HEK293 (cell line): Measurements from ENCODE around the gene GRIPAP1.

Experiments
- GLIS1 ChIP-seq: fragments of 450-650 bp; formaldehyde crosslinking; IDR thresholded peaks from 2 replicates; pipeline ENCODE4 v1.5.1; 2016; ENCODE audit warnings: missing biosample characterization, missing genetic modification characterization
- GLIS2 ChIP-seq: fragments of 450-650 bp; formaldehyde crosslinking; IDR thresholded peaks from 2 replicates; pipeline ENCODE4 v1.5.1; 2016; ENCODE audit warnings: missing biosample characterization, missing genetic modification characterization
- KLF10 ChIP-seq: fragments of 450-650 bp; IDR thresholded peaks from 2 replicates; pipeline ENCODE4 v1.5.1; 2018; ENCODE audit warnings: missing biosample characterization, mild to moderate bottlenecking, missing genetic modification characterization
- KLF7 ChIP-seq: fragments of 450-650 bp; formaldehyde crosslinking; IDR thresholded peaks from 2 replicates; pipeline ENCODE4 v1.5.1; 2016; ENCODE audit warnings: missing biosample characterization, missing genetic modification characterization, borderline replicate concordance
- PRDM1 ChIP-seq: fragments of 450-650 bp; formaldehyde crosslinking; IDR thresholded peaks from 2 replicates; pipeline ENCODE4; 2016; ENCODE audit warnings: missing biosample characterization, missing genetic modification characterization
- YY2 ChIP-seq: fragments of 450-650 bp; formaldehyde crosslinking; IDR thresholded peaks from 2 replicates; pipeline ENCODE4 v1.5.1; 2016; ENCODE audit warnings: missing biosample characterization, missing genetic modification characterization
- ZNF335 ChIP-seq: fragments of 450-650 bp; formaldehyde crosslinking; conservative IDR thresholded peaks from 2 replicates; pipeline ENCODE4 v1.5.1; 2016; ENCODE audit warnings: missing biosample characterization, missing genetic modification characterization
- ZNF416 ChIP-seq: fragments of 450-650 bp; formaldehyde crosslinking; IDR thresholded peaks from 2 replicates; pipeline ENCODE4 v1.5.1; 2016; ENCODE audit warnings: missing biosample characterization, missing genetic modification characterization
- ZNF629 ChIP-seq: fragments of 450-650 bp; formaldehyde crosslinking; IDR thresholded peaks from 2 replicates; pipeline ENCODE4 v1.5.1; 2017; ENCODE audit warnings: missing biosample characterization, missing genetic modification characterization
- TF ChIP-seq, protein P1 (sequence below): fragments of 450-650 bp; formaldehyde crosslinking; conservative IDR thresholded peaks from 2 replicates; pipeline ENCODE4 v1.5.1; 2016; ENCODE audit warnings: low read depth, missing biosample characterization, missing genetic modification characterization
- TF ChIP-seq, protein P2 (sequence below): fragments of 450-650 bp; formaldehyde crosslinking; IDR thresholded peaks from 2 replicates; pipeline ENCODE4 v1.5.1; 2016; ENCODE audit warnings: missing biosample characterization, missing genetic modification characterization
- TF ChIP-seq, protein P3 (sequence below): fragments of 450-650 bp; formaldehyde crosslinking; optimal IDR thresholded peaks from 2 replicates; pipeline ENCODE3; 2016; ENCODE audit warnings: missing biosample characterization, mild to moderate bottlenecking, missing genetic modification characterization
- TF ChIP-seq, protein P4 (sequence below): fragments of 450-650 bp; formaldehyde crosslinking; IDR thresholded peaks from 2 replicates; pipeline ENCODE4 v1.5.1; 2016; ENCODE audit warnings: missing biosample characterization, missing genetic modification characterization
- TF ChIP-seq, protein P5 (sequence below): fragments of 450-650 bp; formaldehyde crosslinking; IDR thresholded peaks from 2 replicates; pipeline ENCODE4 v1.5.1; 2016; ENCODE audit warnings: missing biosample characterization, missing genetic modification characterization
- TF ChIP-seq, protein P6 (sequence below): fragments of 450-650 bp; IDR thresholded peaks from 2 replicates; pipeline ENCODE4 v1.5.1; 2018; ENCODE audit warnings: missing biosample characterization, mild to moderate bottlenecking, missing genetic modification characterization

GRIPAP1 gene

DNA sequence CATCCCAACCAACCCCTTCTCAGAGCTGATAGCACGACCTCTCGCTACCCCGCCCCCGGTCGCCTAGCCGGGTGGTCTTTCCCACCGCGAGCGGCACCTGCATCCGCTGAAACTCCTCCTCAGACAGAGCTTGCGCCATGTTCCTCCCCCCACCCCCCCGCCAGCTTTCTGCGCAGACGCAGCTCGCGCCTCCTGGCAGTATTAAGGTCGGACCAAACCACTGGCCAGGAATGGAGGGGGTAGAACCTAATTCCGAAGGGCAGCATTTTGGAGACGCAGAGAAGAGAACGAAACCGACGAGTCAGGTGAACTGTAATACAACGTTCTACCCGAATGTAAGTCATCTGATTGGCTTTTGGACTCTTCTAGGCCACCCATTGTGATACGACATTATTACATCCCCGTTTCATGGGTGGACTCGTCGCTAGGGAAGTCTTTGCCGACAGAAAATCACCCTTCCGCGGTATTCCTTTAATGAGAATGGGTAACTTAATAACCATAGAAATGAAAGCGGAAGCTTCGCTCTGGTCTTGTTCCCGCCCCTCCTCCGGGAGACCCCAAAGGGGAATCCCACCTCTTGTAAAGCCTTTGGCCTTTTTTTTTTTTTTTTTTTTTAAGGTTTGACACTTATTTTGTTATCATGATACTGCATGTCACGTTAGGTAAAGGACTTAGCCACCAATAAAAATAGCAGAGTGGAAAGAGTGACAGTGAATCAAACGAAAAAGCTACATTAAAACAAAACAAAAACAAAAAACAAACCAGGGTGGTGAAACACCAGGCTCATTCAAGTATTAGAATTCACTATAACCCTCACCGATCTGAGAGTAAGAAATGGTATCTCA lies at the start of gene GRIPAP1 (continued):
- TF ChIP-seq, protein P1, sequence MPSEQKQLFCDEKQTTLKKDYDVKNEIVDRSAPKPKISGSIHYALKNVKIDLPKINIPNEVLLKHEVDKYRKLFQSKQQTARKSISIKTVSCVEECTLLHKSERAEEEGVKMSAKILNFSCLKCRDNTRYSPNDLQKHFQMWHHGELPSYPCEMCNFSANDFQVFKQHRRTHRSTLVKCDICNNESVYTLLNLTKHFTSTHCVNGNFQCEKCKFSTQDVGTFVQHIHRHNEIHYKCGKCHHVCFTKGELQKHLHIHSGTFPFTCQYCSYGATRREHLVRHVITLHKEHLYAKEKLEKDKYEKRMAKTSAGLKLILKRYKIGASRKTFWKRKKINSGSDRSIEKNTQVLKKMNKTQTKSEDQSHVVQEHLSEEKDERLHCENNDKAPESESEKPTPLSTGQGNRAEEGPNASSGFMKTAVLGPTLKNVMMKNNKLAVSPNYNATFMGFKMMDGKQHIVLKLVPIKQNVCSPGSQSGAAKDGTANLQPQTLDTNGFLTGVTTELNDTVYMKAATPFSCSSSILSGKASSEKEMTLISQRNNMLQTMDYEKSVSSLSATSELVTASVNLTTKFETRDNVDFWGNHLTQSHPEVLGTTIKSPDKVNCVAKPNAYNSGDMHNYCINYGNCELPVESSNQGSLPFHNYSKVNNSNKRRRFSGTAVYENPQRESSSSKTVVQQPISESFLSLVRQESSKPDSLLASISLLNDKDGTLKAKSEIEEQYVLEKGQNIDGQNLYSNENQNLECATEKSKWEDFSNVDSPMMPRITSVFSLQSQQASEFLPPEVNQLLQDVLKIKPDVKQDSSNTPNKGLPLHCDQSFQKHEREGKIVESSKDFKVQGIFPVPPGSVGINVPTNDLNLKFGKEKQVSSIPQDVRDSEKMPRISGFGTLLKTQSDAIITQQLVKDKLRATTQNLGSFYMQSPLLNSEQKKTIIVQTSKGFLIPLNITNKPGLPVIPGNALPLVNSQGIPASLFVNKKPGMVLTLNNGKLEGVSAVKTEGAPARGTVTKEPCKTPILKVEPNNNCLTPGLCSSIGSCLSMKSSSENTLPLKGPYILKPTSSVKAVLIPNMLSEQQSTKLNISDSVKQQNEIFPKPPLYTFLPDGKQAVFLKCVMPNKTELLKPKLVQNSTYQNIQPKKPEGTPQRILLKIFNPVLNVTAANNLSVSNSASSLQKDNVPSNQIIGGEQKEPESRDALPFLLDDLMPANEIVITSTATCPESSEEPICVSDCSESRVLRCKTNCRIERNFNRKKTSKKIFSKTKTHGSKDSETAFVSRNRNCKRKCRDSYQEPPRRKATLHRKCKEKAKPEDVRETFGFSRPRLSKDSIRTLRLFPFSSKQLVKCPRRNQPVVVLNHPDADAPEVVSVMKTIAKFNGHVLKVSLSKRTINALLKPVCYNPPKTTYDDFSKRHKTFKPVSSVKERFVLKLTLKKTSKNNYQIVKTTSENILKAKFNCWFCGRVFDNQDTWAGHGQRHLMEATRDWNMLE (tag by site-specific recombination), result peak; percentile 26; the same call in 1 of the 2 replicates
- TF ChIP-seq GLIS1 (tag by site-specific recombination) (peak; percentile 56), GLIS2 (tag by site-specific recombination) (peak; percentile 69), KLF7 (tag by site-specific recombination) (0 out of 2 replicates have a peak, but pooled peaks have one; percentile 13), ZNF629 (tag by site-specific recombination) (0 out of 2 replicates have a peak, but pooled peaks have one; percentile 33), ZNF416 (tag by site-specific recombination) (no peak), ZNF335 (tag by site-specific recombination) (peak; percentile 72), PRDM1 (tag by site-specific recombination) (0 out of 2 replicates have a peak, but pooled peaks have one; percentile 28), KLF10 (tag by site-specific recombination) (peak; percentile 37; the same call in 1 of the 2 replicates), YY2 (peak; percentile 75)
- TF ChIP-seq, protein P2, sequence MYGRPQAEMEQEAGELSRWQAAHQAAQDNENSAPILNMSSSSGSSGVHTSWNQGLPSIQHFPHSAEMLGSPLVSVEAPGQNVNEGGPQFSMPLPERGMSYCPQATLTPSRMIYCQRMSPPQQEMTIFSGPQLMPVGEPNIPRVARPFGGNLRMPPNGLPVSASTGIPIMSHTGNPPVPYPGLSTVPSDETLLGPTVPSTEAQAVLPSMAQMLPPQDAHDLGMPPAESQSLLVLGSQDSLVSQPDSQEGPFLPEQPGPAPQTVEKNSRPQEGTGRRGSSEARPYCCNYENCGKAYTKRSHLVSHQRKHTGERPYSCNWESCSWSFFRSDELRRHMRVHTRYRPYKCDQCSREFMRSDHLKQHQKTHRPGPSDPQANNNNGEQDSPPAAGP (tag by site-specific recombination), result peak; percentile 75; the same call in 1 of the 2 replicates
- TF ChIP-seq, protein P3, sequence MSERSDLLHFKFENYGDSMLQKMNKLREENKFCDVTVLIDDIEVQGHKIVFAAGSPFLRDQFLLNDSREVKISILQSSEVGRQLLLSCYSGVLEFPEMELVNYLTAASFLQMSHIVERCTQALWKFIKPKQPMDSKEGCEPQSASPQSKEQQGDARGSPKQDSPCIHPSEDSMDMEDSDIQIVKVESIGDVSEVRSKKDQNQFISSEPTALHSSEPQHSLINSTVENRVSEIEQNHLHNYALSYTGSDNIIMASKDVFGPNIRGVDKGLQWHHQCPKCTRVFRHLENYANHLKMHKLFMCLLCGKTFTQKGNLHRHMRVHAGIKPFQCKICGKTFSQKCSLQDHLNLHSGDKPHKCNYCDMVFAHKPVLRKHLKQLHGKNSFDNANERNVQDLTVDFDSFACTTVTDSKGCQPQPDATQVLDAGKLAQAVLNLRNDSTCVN (tag by site-specific recombination), result no peak
- TF ChIP-seq, protein P4, sequence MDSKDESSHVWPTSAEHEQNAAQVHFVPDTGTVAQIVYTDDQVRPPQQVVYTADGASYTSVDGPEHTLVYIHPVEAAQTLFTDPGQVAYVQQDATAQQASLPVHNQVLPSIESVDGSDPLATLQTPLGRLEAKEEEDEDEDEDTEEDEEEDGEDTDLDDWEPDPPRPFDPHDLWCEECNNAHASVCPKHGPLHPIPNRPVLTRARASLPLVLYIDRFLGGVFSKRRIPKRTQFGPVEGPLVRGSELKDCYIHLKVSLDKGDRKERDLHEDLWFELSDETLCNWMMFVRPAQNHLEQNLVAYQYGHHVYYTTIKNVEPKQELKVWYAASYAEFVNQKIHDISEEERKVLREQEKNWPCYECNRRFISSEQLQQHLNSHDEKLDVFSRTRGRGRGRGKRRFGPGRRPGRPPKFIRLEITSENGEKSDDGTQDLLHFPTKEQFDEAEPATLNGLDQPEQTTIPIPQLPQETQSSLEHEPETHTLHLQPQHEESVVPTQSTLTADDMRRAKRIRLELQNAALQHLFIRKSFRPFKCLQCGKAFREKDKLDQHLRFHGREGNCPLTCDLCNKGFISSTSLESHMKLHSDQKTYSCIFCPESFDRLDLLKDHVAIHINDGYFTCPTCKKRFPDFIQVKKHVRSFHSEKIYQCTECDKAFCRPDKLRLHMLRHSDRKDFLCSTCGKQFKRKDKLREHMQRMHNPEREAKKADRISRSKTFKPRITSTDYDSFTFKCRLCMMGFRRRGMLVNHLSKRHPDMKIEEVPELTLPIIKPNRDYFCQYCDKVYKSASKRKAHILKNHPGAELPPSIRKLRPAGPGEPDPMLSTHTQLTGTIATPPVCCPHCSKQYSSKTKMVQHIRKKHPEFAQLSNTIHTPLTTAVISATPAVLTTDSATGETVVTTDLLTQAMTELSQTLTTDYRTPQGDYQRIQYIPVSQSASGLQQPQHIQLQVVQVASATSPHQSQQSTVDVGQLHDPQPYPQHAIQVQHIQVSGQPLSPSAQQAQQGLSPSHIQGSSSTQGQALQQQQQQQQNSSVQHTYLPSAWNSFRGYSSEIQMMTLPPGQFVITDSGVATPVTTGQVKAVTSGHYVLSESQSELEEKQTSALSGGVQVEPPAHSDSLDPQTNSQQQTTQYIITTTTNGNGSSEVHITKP (tag by site-specific recombination), result peak; percentile 99
- TF ChIP-seq, protein P5, sequence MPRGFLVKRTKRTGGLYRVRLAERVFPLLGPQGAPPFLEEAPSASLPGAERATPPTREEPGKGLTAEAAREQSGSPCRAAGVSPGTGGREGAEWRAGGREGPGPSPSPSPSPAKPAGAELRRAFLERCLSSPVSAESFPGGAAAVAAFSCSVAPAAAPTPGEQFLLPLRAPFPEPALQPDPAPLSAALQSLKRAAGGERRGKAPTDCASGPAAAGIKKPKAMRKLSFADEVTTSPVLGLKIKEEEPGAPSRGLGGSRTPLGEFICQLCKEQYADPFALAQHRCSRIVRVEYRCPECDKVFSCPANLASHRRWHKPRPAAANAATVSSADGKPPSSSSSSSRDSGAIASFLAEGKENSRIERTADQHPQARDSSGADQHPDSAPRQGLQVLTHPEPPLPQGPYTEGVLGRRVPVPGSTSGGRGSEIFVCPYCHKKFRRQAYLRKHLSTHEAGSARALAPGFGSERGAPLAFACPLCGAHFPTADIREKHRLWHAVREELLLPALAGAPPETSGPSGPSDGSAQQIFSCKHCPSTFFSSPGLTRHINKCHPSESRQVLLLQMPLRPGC (tag by site-specific recombination), result peak; percentile 17; the same call in 1 of the 2 replicates
- TF ChIP-seq, protein P6, sequence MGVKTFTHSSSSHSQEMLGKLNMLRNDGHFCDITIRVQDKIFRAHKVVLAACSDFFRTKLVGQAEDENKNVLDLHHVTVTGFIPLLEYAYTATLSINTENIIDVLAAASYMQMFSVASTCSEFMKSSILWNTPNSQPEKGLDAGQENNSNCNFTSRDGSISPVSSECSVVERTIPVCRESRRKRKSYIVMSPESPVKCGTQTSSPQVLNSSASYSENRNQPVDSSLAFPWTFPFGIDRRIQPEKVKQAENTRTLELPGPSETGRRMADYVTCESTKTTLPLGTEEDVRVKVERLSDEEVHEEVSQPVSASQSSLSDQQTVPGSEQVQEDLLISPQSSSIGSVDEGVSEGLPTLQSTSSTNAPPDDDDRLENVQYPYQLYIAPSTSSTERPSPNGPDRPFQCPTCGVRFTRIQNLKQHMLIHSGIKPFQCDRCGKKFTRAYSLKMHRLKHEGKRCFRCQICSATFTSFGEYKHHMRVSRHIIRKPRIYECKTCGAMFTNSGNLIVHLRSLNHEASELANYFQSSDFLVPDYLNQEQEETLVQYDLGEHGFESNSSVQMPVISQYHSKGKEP (tag by site-specific recombination), result no peak
